Measurements from ENCODE around the gene KCNIP1. TPM values are rescaled to one million over a fixed set of nuclear protein-coding genes. Genes with fewer than 3 reads are reported as not detected.
"Not testable (repeated sequence)": the region's sequence is repeated elsewhere in the genome, so short reads cannot be mapped to it uniquely, and the experiment has no call there.

KCNIP1 gene
- total and polyA plus RNA-seq, 11 donors = 0.52 to 1.3 (median 1.2) TPM; not detected in 8

GRCh38 chr5:170752257-170753215 is 248.7 kb downstream of the KCNIP1 start:
- ATAC-seq (no peak), DNase-seq (peak in 3 of 5 donors; percentile 40 to 59 (median 56))
- WGBS, 4 donors = 35 to 48% (median 43%) methylated on average over 6 to 10 of the region's 10 CpGs
- no peak for TF ChIP-seq CTCF (IDR thresholded peaks at IDR 0.05)
- TF ChIP-seq POLR2A (IDR thresholded peaks at IDR 0.05) = no peak
- intact Hi-C loops (cut with DNase I) = no loop called here
- Histone ChIP-seq H3K4me1 (peaks cover 2 to 65% (median 41%) of the 10 kb centered on the region in 12 donors), H3K27ac (peak overlapping the region in 11 of 12 donors; percentile 4 to 68 (median 50)), H3K27me3 (no peaks in the 10 kb centered on the region), H3K36me3 (no peaks in the 10 kb centered on the region), H3K4me3 (no peak overlapping the region), H3K9me3 (no peaks in the 10 kb centered on the region)

- ATAC-seq (no peak), DNase-seq (no peak)
- H3K27me3 ChIP-seq = no peaks in the 10 kb centered on the region
- H3K9me3 ChIP-seq = no peaks in the 10 kb centered on the region
- no peaks in the 10 kb centered on the region for H3K36me3 ChIP-seq
- no peak for TF ChIP-seq CTCF (IDR thresholded peaks at IDR 0.05)
- TF ChIP-seq POLR2A (IDR thresholded peaks at IDR 0.05) = no peak
- intact Hi-C loops (cut with DNase I) = no loop called here
- no peak overlapping the region for H3K4me3 ChIP-seq
- peak overlapping the region in 3 of 12 donors; percentile 12 to 60 (median 41) for H3K27ac ChIP-seq
- H3K4me1 ChIP-seq = peaks cover 2 to 65% (median 41%) of the 10 kb centered on the region in 12 donors
These were observed 249.5 kb downstream of the KCNIP1 start for GRCh38 chr5:170753311-170753710.

GRCh38 chr5:170754508-170754907 is 250.7 kb downstream of the KCNIP1 start:
- intact Hi-C loops (cut with DNase I); H3K27ac ChIP-seq; H3K27me3 ChIP-seq; H3K9me3 ChIP-seq; DNase-seq; ATAC-seq; H3K4me3 ChIP-seq; H3K36me3 ChIP-seq: not testable (repeated sequence)
- H3K4me1 ChIP-seq = peaks cover 2 to 65% (median 34%) of the 10 kb centered on the region in 12 donors
- WGBS, 4 donors = 85 to 90% (median 89%) methylated on average over 2 of the region's 2 CpGs

GRCh38 chr5:170755679-170756456 is 252.0 kb downstream of the KCNIP1 start:
- H3K4me1 ChIP-seq = peaks cover 0 to 63% (median 34%) of the 10 kb centered on the region in 12 donors
- WGBS, 4 donors = 55 to 75% (median 66%) methylated on average over 7 of the region's 7 CpGs
- intact Hi-C loops (cut with DNase I) = loop anchor here in 1 of 10 donors (1.0 kb wide), 1 partner anchor 9 kb away; no protein-coding TSS in a partner anchor

More at GRCh38 chr5:170755679-170756456, 252.0 kb downstream of the KCNIP1 start:
- H3K27ac ChIP-seq = peak overlapping the region; percentile 67 to 96 (median 88)
- H3K36me3 ChIP-seq = no peaks in the 10 kb centered on the region
- no peaks in the 10 kb centered on the region for H3K27me3 ChIP-seq
- no peak overlapping the region for H3K4me3 ChIP-seq
- H3K9me3 ChIP-seq = no peaks in the 10 kb centered on the region
- peak; percentile 93 to 95 (median 94) for ATAC-seq
- no peak for TF ChIP-seq POLR2A (IDR thresholded peaks at IDR 0.05)
- no peak for TF ChIP-seq CTCF (IDR thresholded peaks at IDR 0.05)
- DNase-seq = peak in 4 of 5 donors; percentile 59 to 88 (median 72)

Measured in heart left ventricle (tissue), 16 donors.